ENCODE data around the gene KRTAP12-1. TPM values are rescaled to one million over a fixed set of nuclear protein-coding genes. Genes with fewer than 3 reads are reported as not detected.
"Not testable (repeated sequence)": the region's sequence is repeated elsewhere in the genome, so short reads cannot be mapped to it uniquely, and the experiment has no call there.

KRTAP12-1 gene
- total and polyA plus RNA-seq, 8 donors, result 2.0 TPM; not detected in 7

GRCh38 chr21:44644878-44645277 is 37.1 kb downstream of the KRTAP12-1 start:
- peaks cover 0 to 49% (median 21%) of the 10 kb centered on the region in 3 donors for H3K27me3 ChIP-seq
- no peak for DNase-seq
- H3K4me3 ChIP-seq, result no peak overlapping the region
- whole genome bisulfite sequencing, 5 donors, result 40 to 51% (median 47%) methylated on average over 2 of the region's 2 CpGs
- no peaks in the 10 kb centered on the region for H3K4me1 ChIP-seq
- H3K27ac ChIP-seq, result no peak overlapping the region
- H3K9me3 ChIP-seq, result peaks cover 0 to 41% (median 32%) of the 10 kb centered on the region in 4 donors
- no peak for TF ChIP-seq CTCF (IDR thresholded peaks at IDR 0.05)
- TF ChIP-seq POLR2A (IDR thresholded peaks at IDR 0.05), result no peak
- no peak for TF ChIP-seq EP300 (IDR thresholded peaks at IDR 0.05)
- no peak for TF ChIP-seq POLR2AphosphoS5 (IDR thresholded peaks at IDR 0.05)
- H3K36me3 ChIP-seq, result no peaks in the 10 kb centered on the region
- intact Hi-C loops (cut with DNase I; ENCODE audit: low total_unique reads), result no loop called here

GRCh38 chr21:44643741-44644310 is 38.1 kb downstream of the KRTAP12-1 start:
- no peaks in the 10 kb centered on the region for H3K36me3 ChIP-seq
- H3K4me3 ChIP-seq, result no peak overlapping the region
- TF ChIP-seq CTCF (IDR thresholded peaks at IDR 0.05) (no peak), POLR2AphosphoS5 (IDR thresholded peaks at IDR 0.05) (no peak), EP300 (IDR thresholded peaks at IDR 0.05) (no peak), POLR2A (IDR thresholded peaks at IDR 0.05) (no peak)
- 40 to 75% (median 74%) methylated on average over 14 of the region's 14 CpGs for WGBS, 5 donors
- peak in 1 of 2 donors; percentile 23 for DNase-seq
- intact Hi-C loops (cut with DNase I; ENCODE audit: low total_unique reads), result no loop called here
- H3K27me3 ChIP-seq, result peaks cover 0 to 50% (median 29%) of the 10 kb centered on the region in 3 donors
- H3K4me1 ChIP-seq, result no peaks in the 10 kb centered on the region
- peaks cover 0 to 41% (median 32%) of the 10 kb centered on the region in 4 donors for H3K9me3 ChIP-seq
- no peak overlapping the region for H3K27ac ChIP-seq

GRCh38 chr21:44640761-44641160 is 41.2 kb downstream of the KRTAP12-1 start:
- TF ChIP-seq CTCF (IDR thresholded peaks at IDR 0.05) (no peak), POLR2A (IDR thresholded peaks at IDR 0.05) (no peak), POLR2AphosphoS5 (IDR thresholded peaks at IDR 0.05) (no peak), EP300 (IDR thresholded peaks at IDR 0.05) (no peak)
- intact Hi-C loops (cut with DNase I; ENCODE audit: low total_unique reads), result no loop called here

GRCh38 chr21:44639331-44639655 is 42.7 kb downstream of the KRTAP12-1 start:
- Histone ChIP-seq H3K27ac (no peak overlapping the region), H3K9me3 (peaks cover 0 to 28% (median 21%) of the 10 kb centered on the region in 4 donors), H3K4me1 (no peaks in the 10 kb centered on the region), H3K36me3 (no peaks in the 10 kb centered on the region), H3K27me3 (peaks cover 0 to 53% (median 23%) of the 10 kb centered on the region in 3 donors), H3K4me3 (no peak overlapping the region)
- intact Hi-C loops (cut with DNase I; ENCODE audit: low total_unique reads), result no loop called here
- 80 to 90% (median 83%) methylated on average over 10 to 12 of the region's 12 CpGs for WGBS, 5 donors
- DNase-seq, result peak in 1 of 2 donors; percentile 22
- TF ChIP-seq POLR2AphosphoS5 (IDR thresholded peaks at IDR 0.05) (no peak), EP300 (IDR thresholded peaks at IDR 0.05) (no peak), POLR2A (IDR thresholded peaks at IDR 0.05) (no peak), CTCF (IDR thresholded peaks at IDR 0.05) (no peak)

More at GRCh38 chr21:44640761-44641160, 41.2 kb downstream of the KRTAP12-1 start:
- peaks cover 0 to 53% (median 23%) of the 10 kb centered on the region in 3 donors for H3K27me3 ChIP-seq
- H3K36me3 ChIP-seq, result no peaks in the 10 kb centered on the region
- no peak overlapping the region for H3K4me3 ChIP-seq
- H3K4me1 ChIP-seq, result no peaks in the 10 kb centered on the region
- 74 to 88% (median 85%) methylated on average over 5 of the region's 5 CpGs for WGBS, 5 donors
- DNase-seq, result no peak
- peaks cover 0 to 41% (median 32%) of the 10 kb centered on the region in 4 donors for H3K9me3 ChIP-seq
- H3K27ac ChIP-seq, result no peak overlapping the region

GRCh38 chr21:44638506-44639330 is 43.2 kb downstream of the KRTAP12-1 start:
- H3K36me3 ChIP-seq; intact Hi-C loops (cut with DNase I; ENCODE audit: low total_unique reads); H3K27ac ChIP-seq; H3K4me1 ChIP-seq; H3K4me3 ChIP-seq: not testable (repeated sequence)
- DNase-seq, result peak in 1 of 2 donors; percentile 18
- Histone ChIP-seq H3K9me3 (peaks cover 0 to 23% (median 16%) of the 10 kb centered on the region in 4 donors), H3K27me3 (peaks cover 0 to 53% (median 23%) of the 10 kb centered on the region in 3 donors)
- WGBS, 5 donors, result 77 to 89% (median 85%) methylated on average over 10 to 21 of the region's 21 CpGs

- H3K9me3 ChIP-seq, result peaks cover 0 to 20% (median 15%) of the 10 kb centered on the region in 4 donors
- DNase-seq; H3K4me3 ChIP-seq; H3K36me3 ChIP-seq; intact Hi-C loops (cut with DNase I; ENCODE audit: low total_unique reads); H3K27ac ChIP-seq; H3K4me1 ChIP-seq: not testable (repeated sequence)
- 52 to 74% (median 64%) methylated on average over 8 to 11 of the region's 12 CpGs for WGBS, 5 donors
- H3K27me3 ChIP-seq, result peaks cover 0 to 53% (median 23%) of the 10 kb centered on the region in 3 donors
Observed at GRCh38 chr21:44637851-44638348, 44.1 kb downstream of the KRTAP12-1 start.

Data from stomach (tissue), 9 donors.